Activated CD8-positive, alpha-beta memory T cell treated with anti-CD3 and anti-CD28 coated beads, Interleukin-2, amount 50 U/mL, for 48 hours (primary cell): ENCODE data around the gene HAUS7.

ENCODE experiments used
- DNase-seq: peaks from one replicate; pipeline ENCODE4 v3.0.0-alpha.2; 2020

HAUS7 gene

GRCh38 chrX:153498453-153498852 is 28.1 kb upstream of the HAUS7 start:
- DNase-seq = no peak

GRCh38 chrX:153496590-153496959 is 26.2 kb upstream of the HAUS7 start:
- DNase-seq = no peak

GRCh38 chrX:153495903-153496589 is 25.7 kb upstream of the HAUS7 start:
- DNase-seq = no peak

GRCh38 chrX:153495362-153495751 is 25.0 kb upstream of the HAUS7 start:
- DNase-seq = no peak

GRCh38 chrX:153494541-153495361 is 24.4 kb upstream of the HAUS7 start, which contains the start of gene BGN:
BGN (plus strand) TSS chrX:153494980; CDS start chrX:153504632, 9,652 bp downstream.
- no peak for DNase-seq

- DNase-seq = no peak
Observed at GRCh38 chrX:153494061-153494460, 23.7 kb upstream of the HAUS7 start.

GRCh38 chrX:153493085-153493484 is 22.7 kb upstream of the HAUS7 start:
- DNase-seq = no peak

- DNase-seq = no peak
Observed at GRCh38 chrX:153492543-153492942, 22.2 kb upstream of the HAUS7 start.

- no peak for DNase-seq
Observed at GRCh38 chrX:153491918-153492317, 21.5 kb upstream of the HAUS7 start.

GRCh38 chrX:153491351-153491914 is 21.1 kb upstream of the HAUS7 start:
- DNase-seq = no peak

- no peak for DNase-seq
Observed at GRCh38 chrX:153490217-153490930, 20.0 kb upstream of the HAUS7 start.

GRCh38 chrX:153488231-153488914 is 18.0 kb upstream of the HAUS7 start:
- no peak for DNase-seq

GRCh38 chrX:153487590-153488071 is 17.3 kb upstream of the HAUS7 start:
- no peak for DNase-seq

GRCh38 chrX:153486171-153486570 is 15.8 kb upstream of the HAUS7 start:
- DNase-seq = no peak

GRCh38 chrX:153485396-153486080 is 15.2 kb upstream of the HAUS7 start:
- no peak for DNase-seq

- DNase-seq = no peak
Observed at GRCh38 chrX:153482376-153483015, 12.1 kb upstream of the HAUS7 start.

GRCh38 chrX:153481043-153481442 is 10.7 kb upstream of the HAUS7 start:
- no peak for DNase-seq

GRCh38 chrX:153478746-153479145 is 8.4 kb upstream of the HAUS7 start:
- no peak for DNase-seq

GRCh38 chrX:153477901-153478300 is 7.5 kb upstream of the HAUS7 start:
- no peak for DNase-seq

- no peak for DNase-seq
Observed at GRCh38 chrX:153477364-153477857, 7.0 kb upstream of the HAUS7 start.

GRCh38 chrX:153476666-153477363 is 6.4 kb upstream of the HAUS7 start:
- DNase-seq = no peak
